ENCODE data around the gene NPHP4. TPM values are rescaled to one million over a fixed set of nuclear protein-coding genes. Genes with fewer than 3 reads are reported as not detected.

The NPHP4 gene
- total and polyA plus RNA-seq, 2 donors (not counting 3 experiments of a cell fraction or from before 2014, with no cell fraction given), result 4.4 to 11.7 TPM

- dilution Hi-C loops (cut with MboI; ENCODE audit: extremely low pct_ligation_motif_present, low sequenced_read_pairs), result no loop called here
- BruUV-seq (replicated peaks), result no TSS peak
- H3K4me2 ChIP-seq (ENCODE audit: insufficient read depth, low read length), result no peak overlapping the region
These were observed 100.5 kb downstream of the NPHP4 start for GRCh38 chr1:5891736-5892135.

More at GRCh38 chr1:5891736-5892135, 100.5 kb downstream of the NPHP4 start:
- no peaks in the 10 kb centered on the region for H3K27me3 ChIP-seq (ENCODE audit: control insufficient read depth in 2 of 2, insufficient read depth in 2 of 2, low read length in 2 of 2)
- FAIRE-seq, result no peak
- H3K9me1 ChIP-seq (replicated peaks; ENCODE audit: control insufficient read depth, extremely low read depth, insufficient read depth, low read length), result no peaks in the 10 kb centered on the region
- TF ChIP-seq GATA2 (IDR thresholded peaks at IDR 0.05; ENCODE audit: insufficient read depth, insufficient read length, low read depth, low read length), result no peak
- TF ChIP-seq MYC (IDR thresholded peaks at IDR 0.05; ENCODE audit: low read depth, low read length), result no peak
- TF ChIP-seq, protein P1, sequence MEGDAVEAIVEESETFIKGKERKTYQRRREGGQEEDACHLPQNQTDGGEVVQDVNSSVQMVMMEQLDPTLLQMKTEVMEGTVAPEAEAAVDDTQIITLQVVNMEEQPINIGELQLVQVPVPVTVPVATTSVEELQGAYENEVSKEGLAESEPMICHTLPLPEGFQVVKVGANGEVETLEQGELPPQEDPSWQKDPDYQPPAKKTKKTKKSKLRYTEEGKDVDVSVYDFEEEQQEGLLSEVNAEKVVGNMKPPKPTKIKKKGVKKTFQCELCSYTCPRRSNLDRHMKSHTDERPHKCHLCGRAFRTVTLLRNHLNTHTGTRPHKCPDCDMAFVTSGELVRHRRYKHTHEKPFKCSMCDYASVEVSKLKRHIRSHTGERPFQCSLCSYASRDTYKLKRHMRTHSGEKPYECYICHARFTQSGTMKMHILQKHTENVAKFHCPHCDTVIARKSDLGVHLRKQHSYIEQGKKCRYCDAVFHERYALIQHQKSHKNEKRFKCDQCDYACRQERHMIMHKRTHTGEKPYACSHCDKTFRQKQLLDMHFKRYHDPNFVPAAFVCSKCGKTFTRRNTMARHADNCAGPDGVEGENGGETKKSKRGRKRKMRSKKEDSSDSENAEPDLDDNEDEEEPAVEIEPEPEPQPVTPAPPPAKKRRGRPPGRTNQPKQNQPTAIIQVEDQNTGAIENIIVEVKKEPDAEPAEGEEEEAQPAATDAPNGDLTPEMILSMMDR (IDR thresholded peaks at IDR 0.05; ENCODE audit: extremely low read depth in 1 of 2, insufficient read depth in 1 of 2, low read depth in 1 of 2, low read length in 2 of 2), result no peak
- TF ChIP-seq EZH2 (IDR thresholded peaks at IDR 0.05; ENCODE audit: borderline replicate concordance, low read depth, low read length, severe bottlenecking), result no peak
- no peak for TF ChIP-seq POLR2AphosphoS5 (IDR thresholded peaks at IDR 0.05; ENCODE audit: insufficient read depth, low read depth, low read length)
- no peak for TF ChIP-seq POLR2A (IDR thresholded peaks at IDR 0.05; ENCODE audit: low read depth, low read length)
- TF ChIP-seq FOS (IDR thresholded peaks at IDR 0.05; ENCODE audit: borderline replicate concordance, insufficient read depth, low read length), result no peak
- TF ChIP-seq JUN (IDR thresholded peaks at IDR 0.05; ENCODE audit: borderline replicate concordance, insufficient read depth, insufficient read length, low read depth), result no peak
- TF ChIP-seq, protein P2, sequence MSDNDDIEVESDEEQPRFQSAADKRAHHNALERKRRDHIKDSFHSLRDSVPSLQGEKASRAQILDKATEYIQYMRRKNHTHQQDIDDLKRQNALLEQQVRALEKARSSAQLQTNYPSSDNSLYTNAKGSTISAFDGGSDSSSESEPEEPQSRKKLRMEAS (IDR thresholded peaks at IDR 0.05; ENCODE audit: insufficient read depth, insufficient read length), result no peak
- CTCF ChIA-PET, result no interaction called here
- intact Hi-C loops (cut with micrococcal nuclease), result no loop called here
- H2AFZ ChIP-seq (ENCODE audit: low read depth, low read length), result no peak overlapping the region
- no peak overlapping the region for H3K9ac ChIP-seq (replicated peaks; ENCODE audit: extremely low read depth, insufficient read depth, low read length)
- no peaks in the 10 kb centered on the region for H3K9me3 ChIP-seq (replicated peaks; ENCODE audit: control insufficient read depth, insufficient read depth, low read length)
- no peaks in the 10 kb centered on the region for H3K79me2 ChIP-seq (ENCODE audit: control insufficient read depth, insufficient read depth, low read length)
- H3K4me3 ChIP-seq (replicated peaks in 1 of 3; ENCODE audit: insufficient read depth in 1 of 3, low read depth in 1 of 3, low read length in 3 of 3), result no peak overlapping the region
- no peaks in the 10 kb centered on the region for H3K4me1 ChIP-seq (ENCODE audit: control insufficient read depth, extremely low read depth, insufficient read depth, low read length)
- H3K27ac ChIP-seq (ENCODE audit: insufficient read depth, low read depth, low read length), result no peak overlapping the region
- POLR2A ChIA-PET, result no interaction called here
- no peaks in the 10 kb centered on the region for H3K36me3 ChIP-seq (ENCODE audit: control insufficient read depth in 2 of 2, extremely low read depth in 1 of 2, insufficient read depth in 2 of 2, low read length in 2 of 2)
- no peaks in the 10 kb centered on the region for H4K20me1 ChIP-seq (replicated peaks; ENCODE audit: control insufficient read depth, extremely low read depth, insufficient read depth, low read length)
- no peak for DNase-seq (ENCODE audit: low read depth, low spot score)

All from endothelial cell of umbilical vein (primary cell).